Measurements from ENCODE around the gene CAPRIN1. TPM values are rescaled to one million over a fixed set of nuclear protein-coding genes. Genes with fewer than 3 reads are reported as not detected.
A peak's percentile ranks its signal among the peaks of the same experiment; 100 is the strongest.
"Not testable (repeated sequence)": the region's sequence is repeated elsewhere in the genome, so short reads cannot be mapped to it uniquely, and the experiment has no call there.

CAPRIN1 gene
- total and polyA plus RNA-seq, 5 donors, result 54.5 to 123 (median 112) TPM

DNA sequence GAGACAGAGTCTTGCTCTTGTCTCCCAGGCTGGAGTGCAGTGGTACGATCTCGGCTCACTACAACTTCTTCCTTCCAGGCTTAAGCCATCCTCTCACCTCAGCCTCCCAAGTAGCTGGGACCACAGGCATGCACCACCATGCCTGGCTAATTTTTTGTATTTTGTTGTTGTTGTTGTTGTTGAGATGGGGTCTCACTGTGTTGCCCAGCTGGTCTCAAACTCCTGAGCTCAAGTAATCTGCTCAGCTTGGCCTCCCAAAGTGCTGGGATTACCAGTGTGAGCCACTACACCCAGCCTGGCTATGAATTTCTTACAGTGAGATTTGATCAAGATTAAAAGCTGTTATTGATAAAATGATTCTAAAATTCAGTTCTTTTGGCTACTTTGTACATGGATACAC lies 43.4 kb downstream of the CAPRIN1 start:
- 96% methylated on average over 2 of the region's 2 CpGs for WGBS
- H3K27ac ChIP-seq (ENCODE audit: low read length); H3K9me3 ChIP-seq (ENCODE audit: control insufficient read depth, low read length); H3K4me1 ChIP-seq (ENCODE audit: control insufficient read depth, insufficient read depth, low read length); intact Hi-C loops (cut with DNase I); H3K27me3 ChIP-seq (ENCODE audit: control insufficient read depth, insufficient read depth); H3K4me3 ChIP-seq (ENCODE audit: low read length); ATAC-seq; DNase-seq: not testable (repeated sequence)

DNA sequence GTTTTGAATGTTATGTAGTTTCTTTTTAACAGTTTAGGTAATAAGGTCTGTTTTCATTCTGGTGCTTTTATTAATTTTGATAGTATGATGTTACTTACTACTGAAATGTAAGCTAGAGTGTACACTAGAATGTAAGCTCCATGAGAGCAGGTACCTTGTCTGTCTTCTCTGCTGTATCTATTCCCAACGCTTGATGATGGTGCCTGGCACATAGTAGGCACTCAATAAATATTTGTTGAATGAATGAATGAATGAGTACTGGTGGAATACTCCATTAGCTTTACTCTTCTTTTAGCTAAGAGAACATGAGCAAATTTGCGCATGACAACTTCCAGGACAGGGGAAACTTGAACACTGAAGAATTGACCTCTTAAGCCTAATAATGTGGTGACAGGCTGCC lies 47.3 kb downstream of the CAPRIN1 start:
- WGBS, result 91% methylated on average over 2 of the region's 2 CpGs

DNA sequence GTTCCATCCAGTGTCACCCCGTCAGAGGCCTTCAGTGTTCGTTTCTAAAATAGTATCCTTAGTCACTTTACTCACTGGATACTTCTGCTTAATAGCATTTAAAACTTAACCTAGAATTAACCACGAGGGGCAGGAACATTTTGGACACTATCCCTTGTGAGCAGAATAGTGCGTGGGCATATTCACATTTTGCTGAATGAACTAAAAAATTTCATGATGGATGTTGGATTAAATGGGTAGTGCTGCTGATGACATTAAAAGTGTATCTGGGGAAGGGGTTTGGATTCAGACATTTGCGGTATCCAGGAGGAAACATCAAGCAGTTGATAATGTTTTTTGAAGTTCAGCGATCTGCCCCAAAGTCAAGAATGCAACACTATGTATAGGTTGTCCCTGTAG lies 53.1 kb downstream of the CAPRIN1 start:
- Histone ChIP-seq H3K4me1 (ENCODE audit: control insufficient read depth, insufficient read depth, low read length) (no peaks in the 10 kb centered on the region), H3K27ac (ENCODE audit: low read length) (peak overlapping the region; percentile 86), H3K27me3 (ENCODE audit: control insufficient read depth, insufficient read depth) (no peaks in the 10 kb centered on the region), H3K4me3 (ENCODE audit: low read length) (peak overlapping the region; percentile 50), H3K9me3 (ENCODE audit: control insufficient read depth, low read length) (no peaks in the 10 kb centered on the region)
- ATAC-seq, result no peak
- intact Hi-C loops (cut with DNase I), result loop anchor here in 2 of 4 donors (2.0 to 10.0 kb wide), 2 partner anchors 50 to 52 kb away; partner anchors contain the start of gene CAPRIN1 (in 1 of the 2)
- WGBS, result 14% methylated on average over 6 of the region's 6 CpGs
- no peak for DNase-seq

More for the DNA sequence above, 47.3 kb downstream of the CAPRIN1 start:
- Histone ChIP-seq H3K4me3 (ENCODE audit: low read length) (no peak overlapping the region), H3K27me3 (ENCODE audit: control insufficient read depth, insufficient read depth) (no peaks in the 10 kb centered on the region), H3K27ac (ENCODE audit: low read length) (no peak overlapping the region), H3K9me3 (ENCODE audit: control insufficient read depth, low read length) (no peaks in the 10 kb centered on the region), H3K4me1 (ENCODE audit: control insufficient read depth, insufficient read depth, low read length) (no peaks in the 10 kb centered on the region)
- ATAC-seq, result no peak
- intact Hi-C loops (cut with DNase I), result no loop called here
- DNase-seq, result no peak

DNA sequence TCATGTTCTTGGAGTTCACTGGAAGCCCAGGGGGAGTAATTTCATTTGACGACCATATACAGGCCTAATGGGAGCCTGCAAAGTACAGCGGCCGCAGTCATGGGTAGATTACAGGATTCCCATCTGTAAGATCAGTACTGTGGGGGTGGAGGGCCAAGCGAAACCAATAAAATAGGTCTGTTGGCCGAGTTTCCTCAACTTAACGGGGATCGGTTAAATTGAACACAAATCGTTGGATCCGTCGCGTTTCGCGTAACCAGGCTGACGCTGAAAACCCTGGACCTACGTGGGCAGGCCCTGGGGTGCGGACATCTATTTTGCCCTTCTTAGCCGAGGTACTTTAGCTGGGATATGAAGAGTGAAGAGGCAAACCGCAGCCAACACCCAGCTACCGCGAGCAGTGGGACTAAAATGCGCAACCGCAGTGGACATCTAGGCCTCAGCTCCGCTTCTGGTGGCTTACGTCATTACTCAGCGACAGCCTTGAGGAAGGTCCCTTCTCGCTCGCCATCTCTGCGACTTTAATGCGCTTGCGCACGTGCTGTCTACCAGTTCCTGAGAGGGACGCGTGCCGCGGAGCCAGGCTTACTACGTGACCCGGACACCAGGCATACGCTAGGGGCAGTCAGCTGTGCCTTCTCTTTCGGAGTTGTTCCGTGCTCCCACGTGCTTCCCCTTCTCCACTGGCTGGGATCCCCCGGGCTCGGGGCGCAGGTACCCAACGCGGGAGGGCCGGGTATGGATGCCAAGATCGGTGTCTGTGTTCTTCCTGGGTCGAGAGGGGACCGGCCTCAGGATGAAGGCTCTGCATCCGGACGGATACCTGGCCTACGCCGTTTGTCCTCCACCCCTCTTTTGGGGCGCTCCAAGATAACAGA lies 53.8 kb downstream of the CAPRIN1 start, which contains the start of gene NAT10:
TSS of gene NAT10 (plus strand) at position 551 of the 878 bp plus-strand sequence. CDS start 2,597 bp downstream, outside the sequence.
- under 1% methylated on average over 55 of the region's 55 CpGs for WGBS

DNA sequence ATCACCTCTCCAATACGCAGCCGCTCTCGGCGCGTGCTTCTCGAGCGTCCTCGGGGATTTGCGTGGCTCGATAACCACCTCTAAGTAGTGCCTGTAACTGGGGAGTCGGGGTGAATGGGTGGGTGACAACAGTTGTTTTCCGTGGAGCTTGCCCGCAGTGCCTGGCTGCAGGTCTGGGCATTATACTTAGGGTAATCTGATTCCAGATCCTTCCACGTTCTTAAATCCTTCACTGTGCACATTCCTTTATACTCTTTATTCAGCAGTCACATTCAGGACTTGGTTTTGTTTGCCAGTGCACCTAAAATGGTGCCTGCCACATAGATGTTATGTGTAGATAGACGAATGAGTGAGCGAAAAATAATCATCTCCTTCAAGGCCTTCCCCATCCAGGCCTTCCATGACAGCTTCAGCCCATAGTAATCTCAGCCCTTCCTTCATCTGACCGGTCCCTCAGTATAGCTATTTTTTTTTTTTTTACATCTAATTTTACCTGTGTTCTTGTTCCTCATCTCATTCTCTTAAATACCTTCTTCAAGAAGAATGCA lies 54.5 kb downstream of the CAPRIN1 start:
- 2% methylated on average over 17 of the region's 17 CpGs for WGBS
- Histone ChIP-seq H3K27me3 (ENCODE audit: control insufficient read depth, insufficient read depth) (no peaks in the 10 kb centered on the region), H3K4me3 (ENCODE audit: low read length) (peak overlapping the region; percentile 50), H3K27ac (ENCODE audit: low read length) (peak overlapping the region; percentile 21), H3K9me3 (ENCODE audit: control insufficient read depth, low read length) (no peaks in the 10 kb centered on the region), H3K4me1 (ENCODE audit: control insufficient read depth, insufficient read depth, low read length) (no peaks in the 10 kb centered on the region)
- intact Hi-C loops (cut with DNase I), result loop anchor here in 2 of 4 donors (2.0 to 10.0 kb wide), 2 partner anchors 51 to 53 kb away; partner anchors contain the start of gene CAPRIN1 (in 1 of the 2)
- DNase-seq, result no peak
- ATAC-seq, result no peak

More for the DNA sequence above, 53.8 kb downstream of the CAPRIN1 start, which contains the start of gene NAT10:
- peak within 1 kb of the TSS; percentile 86 for H3K27ac ChIP-seq (ENCODE audit: low read length)
- no peaks in the 10 kb centered on the region for H3K9me3 ChIP-seq (ENCODE audit: control insufficient read depth, low read length)
- no peaks in the 10 kb centered on the region for H3K27me3 ChIP-seq (ENCODE audit: control insufficient read depth, insufficient read depth)
- H3K4me3 ChIP-seq (ENCODE audit: low read length), result peak within 1 kb of the TSS; percentile 50
- ATAC-seq, result peak; percentile 98
- peak; percentile 97 to 98 (median 97) for DNase-seq
- no peaks in the 10 kb centered on the region for H3K4me1 ChIP-seq (ENCODE audit: control insufficient read depth, insufficient read depth, low read length)
- intact Hi-C loops (cut with DNase I), result loop anchor here in 2 of 4 donors (2.0 to 10.0 kb wide), 2 partner anchors 51 to 53 kb away; partner anchors contain the start of gene CAPRIN1 (in 1 of the 2)

DNA sequence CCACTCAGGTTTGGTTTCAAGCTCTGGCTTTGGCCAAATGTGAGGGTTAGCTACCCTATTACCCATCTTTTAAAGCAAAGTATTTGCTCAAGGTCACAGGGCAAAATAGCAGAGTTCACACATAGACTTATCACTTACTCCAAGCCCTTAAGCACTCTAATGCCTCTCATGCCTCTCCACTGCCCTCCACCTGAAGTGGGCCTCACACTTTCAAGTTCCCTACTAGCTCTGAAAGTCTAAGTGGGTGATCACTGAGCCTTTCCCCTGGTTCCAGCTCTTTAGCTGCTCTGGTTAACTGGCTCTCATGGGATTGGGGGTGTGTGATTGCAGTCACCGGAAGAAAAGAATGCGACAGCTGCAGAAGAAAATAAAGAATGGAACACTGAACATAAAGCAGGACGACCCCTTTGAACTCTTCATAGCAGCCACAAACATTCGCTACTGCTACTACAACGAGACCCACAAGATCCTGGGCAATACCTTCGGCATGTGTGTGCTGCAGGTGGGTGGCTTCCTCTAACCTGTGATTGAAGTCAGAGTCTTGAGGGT lies 60.3 kb downstream of the CAPRIN1 start:
- Histone ChIP-seq H3K4me3 (ENCODE audit: low read length) (no peak overlapping the region), H3K27me3 (ENCODE audit: control insufficient read depth, insufficient read depth) (no peaks in the 10 kb centered on the region), H3K27ac (ENCODE audit: low read length) (no peak overlapping the region), H3K4me1 (ENCODE audit: control insufficient read depth, insufficient read depth, low read length) (no peaks in the 10 kb centered on the region), H3K9me3 (ENCODE audit: control insufficient read depth, low read length) (no peaks in the 10 kb centered on the region)
- DNase-seq, result no peak
- 91% methylated on average over 6 of the region's 6 CpGs for WGBS
- ATAC-seq, result no peak
- intact Hi-C loops (cut with DNase I), result no loop called here

DNA sequence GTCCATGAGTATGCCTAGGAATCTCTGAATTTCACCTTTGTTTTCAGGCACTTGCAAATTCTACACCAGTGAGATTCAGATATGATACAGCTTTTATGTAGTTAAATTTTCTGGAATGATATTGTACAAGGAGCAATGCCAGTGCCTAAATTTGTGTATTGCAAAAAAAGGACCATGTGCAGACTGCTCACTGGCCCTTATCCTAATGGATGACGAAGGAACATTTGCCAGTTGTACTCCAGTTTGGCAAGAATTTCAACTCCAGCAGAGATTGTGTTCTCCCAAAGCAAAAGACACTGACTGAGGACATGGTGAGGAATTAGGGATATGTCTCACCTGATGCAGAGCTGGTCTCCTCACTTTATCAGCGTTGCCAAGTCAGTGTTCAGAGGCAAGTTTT lies 62.5 kb downstream of the CAPRIN1 start:
- no peak for DNase-seq
- Histone ChIP-seq H3K27me3 (ENCODE audit: control insufficient read depth, insufficient read depth) (no peaks in the 10 kb centered on the region), H3K4me1 (ENCODE audit: control insufficient read depth, insufficient read depth, low read length) (no peaks in the 10 kb centered on the region), H3K4me3 (ENCODE audit: low read length) (no peak overlapping the region), H3K27ac (ENCODE audit: low read length) (no peak overlapping the region), H3K9me3 (ENCODE audit: control insufficient read depth, low read length) (no peaks in the 10 kb centered on the region)
- 79% methylated on average over 2 of the region's 2 CpGs for WGBS
- intact Hi-C loops (cut with DNase I), result no loop called here
- no peak for ATAC-seq

DNA sequence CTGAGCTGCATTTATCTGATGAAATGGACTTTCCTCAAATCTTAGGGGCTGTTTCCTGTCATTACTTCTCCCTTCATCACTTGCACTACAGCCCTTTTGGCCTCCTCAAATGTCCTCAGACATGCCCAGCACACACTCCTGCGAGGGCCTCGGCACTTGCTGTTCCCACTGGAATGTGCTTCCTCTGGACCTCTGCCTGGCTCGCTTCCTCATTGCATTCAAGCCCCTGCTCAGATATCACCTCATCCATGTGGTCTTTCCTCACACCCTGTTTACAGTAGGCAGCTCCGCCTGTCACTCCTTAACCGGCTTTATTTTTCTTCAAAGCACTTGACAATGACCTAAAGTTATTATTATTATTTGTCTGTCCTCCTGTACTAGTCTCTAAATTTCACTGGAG lies 62.9 kb downstream of the CAPRIN1 start:
- H3K9me3 ChIP-seq (ENCODE audit: control insufficient read depth, low read length), result no peaks in the 10 kb centered on the region
- no peak for DNase-seq
- H3K27ac ChIP-seq (ENCODE audit: low read length), result no peak overlapping the region
- no peak overlapping the region for H3K4me3 ChIP-seq (ENCODE audit: low read length)
- intact Hi-C loops (cut with DNase I), result no loop called here
- no peaks in the 10 kb centered on the region for H3K27me3 ChIP-seq (ENCODE audit: control insufficient read depth, insufficient read depth)
- ATAC-seq, result no peak
- WGBS, result 69% methylated on average over 5 of the region's 5 CpGs
- no peaks in the 10 kb centered on the region for H3K4me1 ChIP-seq (ENCODE audit: control insufficient read depth, insufficient read depth, low read length)

DNA sequence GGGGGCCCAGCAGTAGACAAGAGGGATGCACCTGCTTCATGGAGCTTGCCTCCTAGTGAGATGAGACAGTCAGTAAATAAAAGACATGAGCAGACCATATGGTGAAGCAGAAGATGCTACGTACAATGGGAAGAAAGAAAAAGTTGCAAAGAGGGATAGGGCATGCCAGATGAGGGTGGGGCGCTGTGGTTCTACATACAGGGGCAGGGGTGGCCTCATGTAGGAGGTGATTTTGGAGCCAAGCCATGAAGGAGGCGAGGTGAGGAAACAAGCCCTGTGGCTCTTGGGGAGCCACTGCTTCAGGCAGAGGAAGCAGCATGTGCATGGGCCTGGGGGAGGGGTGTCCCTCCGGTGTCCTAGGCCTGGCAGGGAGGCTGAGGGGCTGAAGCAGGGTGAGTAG lies 69.1 kb downstream of the CAPRIN1 start:
- DNase-seq (no peak), ATAC-seq (no peak)
- WGBS, result 95% methylated on average over 4 of the region's 4 CpGs

DNA sequence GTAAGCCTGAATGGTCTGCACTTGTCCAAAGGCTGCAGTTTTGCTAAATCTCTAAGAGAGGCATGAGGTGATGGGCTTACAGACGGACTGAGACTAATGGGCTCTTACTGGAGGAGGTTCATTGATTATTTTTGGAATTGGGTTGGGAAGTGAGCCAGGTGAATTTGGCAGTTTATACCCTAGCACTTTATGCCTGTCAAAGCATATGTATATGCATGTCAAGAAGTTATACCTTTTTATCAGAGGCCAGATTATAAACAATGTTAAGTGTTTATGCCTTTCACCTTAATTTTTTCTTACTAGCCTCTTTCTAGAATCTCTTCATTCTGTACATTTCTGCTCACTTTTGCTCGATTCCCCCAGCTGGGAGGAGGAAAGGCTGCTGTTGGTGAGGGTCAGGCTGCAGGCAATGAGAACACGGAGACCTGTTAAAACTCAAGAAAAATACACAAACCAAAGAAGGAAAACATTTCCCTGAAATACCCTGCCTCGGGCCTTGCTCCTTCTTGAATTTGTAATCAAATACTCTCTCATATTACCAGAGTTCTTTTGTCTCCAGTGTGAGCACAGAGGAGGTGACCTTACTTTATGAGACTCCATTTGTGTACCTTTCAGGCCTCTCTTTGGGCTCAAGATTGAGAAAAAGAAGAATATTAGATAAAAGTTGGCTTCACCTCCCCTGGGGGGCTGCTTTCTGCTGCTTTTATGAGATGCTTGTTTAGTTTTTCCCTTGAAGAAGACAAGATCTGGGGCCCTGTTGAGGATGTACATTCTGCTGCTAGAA lies 73.5 kb downstream of the CAPRIN1 start:
- intact Hi-C loops (cut with DNase I), result no loop called here
- ATAC-seq, result no peak
- 87% methylated on average over 4 of the region's 4 CpGs for WGBS

More for the DNA sequence above, 69.1 kb downstream of the CAPRIN1 start:
- intact Hi-C loops (cut with DNase I), result no loop called here
- Histone ChIP-seq H3K9me3 (ENCODE audit: control insufficient read depth, low read length) (no peaks in the 10 kb centered on the region), H3K4me1 (ENCODE audit: control insufficient read depth, insufficient read depth, low read length) (no peaks in the 10 kb centered on the region), H3K27ac (ENCODE audit: low read length) (no peak overlapping the region), H3K4me3 (ENCODE audit: low read length) (no peak overlapping the region), H3K27me3 (ENCODE audit: control insufficient read depth, insufficient read depth) (no peaks in the 10 kb centered on the region)

More for the DNA sequence above, 73.5 kb downstream of the CAPRIN1 start:
- Histone ChIP-seq H3K4me1 (ENCODE audit: control insufficient read depth, insufficient read depth, low read length) (no peaks in the 10 kb centered on the region), H3K27me3 (ENCODE audit: control insufficient read depth, insufficient read depth) (no peaks in the 10 kb centered on the region), H3K27ac (ENCODE audit: low read length) (no peak overlapping the region), H3K4me3 (ENCODE audit: low read length) (no peak overlapping the region), H3K9me3 (ENCODE audit: control insufficient read depth, low read length) (no peaks in the 10 kb centered on the region)
- no peak for DNase-seq

Measured in right cardiac atrium (tissue), 5 donors.